Measurements from ENCODE around the gene TNNC2.
"Not testable (repeated sequence)": the region's sequence is repeated elsewhere in the genome, so short reads cannot be mapped to it uniquely, and the experiment has no call there.

Gene TNNC2

GRCh38 chr20:45827030-45827652 lies at the start of gene TNNC2:
TNNC2 (minus strand) TSS chr20:45827312; CDS start chr20:45827248, 64 bp downstream.
- DNase-seq, result no peak

GRCh38 chr20:45874576-45874975 lies 47.5 kb upstream of the TNNC2 start:
- DNase-seq, result no peak

GRCh38 chr20:45874104-45874481 lies 47.0 kb upstream of the TNNC2 start:
- not testable (repeated sequence) for DNase-seq

- DNase-seq, result no peak
Observed at GRCh38 chr20:45873409-45874103, 46.4 kb upstream of the TNNC2 start.

GRCh38 chr20:45872626-45873025 lies 45.5 kb upstream of the TNNC2 start:
- DNase-seq, result no peak

GRCh38 chr20:45867819-45868176 lies 40.7 kb upstream of the TNNC2 start:
- no peak for DNase-seq

- no peak for DNase-seq
Observed at GRCh38 chr20:45867136-45867818, 40.2 kb upstream of the TNNC2 start.

GRCh38 chr20:45866454-45866853 lies 39.3 kb upstream of the TNNC2 start:
- no peak for DNase-seq

- DNase-seq, result no peak
Observed at GRCh38 chr20:45863543-45864470, 36.7 kb upstream of the TNNC2 start.

GRCh38 chr20:45861221-45862075 lies 34.3 kb upstream of the TNNC2 start:
- DNase-seq, result no peak

GRCh38 chr20:45860560-45861220 lies 33.6 kb upstream of the TNNC2 start:
- DNase-seq, result no peak

GRCh38 chr20:45859916-45860315 lies 32.8 kb upstream of the TNNC2 start:
- DNase-seq, result no peak

GRCh38 chr20:45857882-45858216 lies 30.7 kb upstream of the TNNC2 start:
- peak; percentile 28 for DNase-seq

- DNase-seq, result peak; percentile 89
Observed at GRCh38 chr20:45857114-45857881, 30.2 kb upstream of the TNNC2 start, which contains the start of the genes ACOT8 and ZSWIM3. ACOT8 (minus strand) TSS chr20:45857392; CDS start chr20:45857315, 77 bp downstream. ZSWIM3 (plus strand) TSS chr20:45857614; CDS start chr20:45857826, 212 bp downstream.

GRCh38 chr20:45853484-45853883 lies 26.4 kb upstream of the TNNC2 start:
- no peak for DNase-seq

- DNase-seq, result no peak
Observed at GRCh38 chr20:45852326-45852725, 25.2 kb upstream of the TNNC2 start.

- DNase-seq, result no peak
Observed at GRCh38 chr20:45851501-45851900, 24.4 kb upstream of the TNNC2 start.

- DNase-seq, result no peak
Observed at GRCh38 chr20:45850926-45851325, 23.8 kb upstream of the TNNC2 start.

- no peak for DNase-seq
Observed at GRCh38 chr20:45850238-45850637, 23.1 kb upstream of the TNNC2 start.

GRCh38 chr20:45848969-45849582 lies 22.0 kb upstream of the TNNC2 start:
- DNase-seq, result no peak

All from activated naive CD4-positive, alpha-beta T cell treated with anti-CD3 and anti-CD28 coated beads, Interleukin-2, amount 50 U/mL, for 16 hours (primary cell).